ENCODE measurements around the gene SMYD5. TPM values are rescaled to one million over a fixed set of nuclear protein-coding genes. Genes with fewer than 3 reads are reported as not detected.

Gene SMYD5
- total RNA-seq, 1 donor from 2014 or later = 18.4 TPM

DNA sequence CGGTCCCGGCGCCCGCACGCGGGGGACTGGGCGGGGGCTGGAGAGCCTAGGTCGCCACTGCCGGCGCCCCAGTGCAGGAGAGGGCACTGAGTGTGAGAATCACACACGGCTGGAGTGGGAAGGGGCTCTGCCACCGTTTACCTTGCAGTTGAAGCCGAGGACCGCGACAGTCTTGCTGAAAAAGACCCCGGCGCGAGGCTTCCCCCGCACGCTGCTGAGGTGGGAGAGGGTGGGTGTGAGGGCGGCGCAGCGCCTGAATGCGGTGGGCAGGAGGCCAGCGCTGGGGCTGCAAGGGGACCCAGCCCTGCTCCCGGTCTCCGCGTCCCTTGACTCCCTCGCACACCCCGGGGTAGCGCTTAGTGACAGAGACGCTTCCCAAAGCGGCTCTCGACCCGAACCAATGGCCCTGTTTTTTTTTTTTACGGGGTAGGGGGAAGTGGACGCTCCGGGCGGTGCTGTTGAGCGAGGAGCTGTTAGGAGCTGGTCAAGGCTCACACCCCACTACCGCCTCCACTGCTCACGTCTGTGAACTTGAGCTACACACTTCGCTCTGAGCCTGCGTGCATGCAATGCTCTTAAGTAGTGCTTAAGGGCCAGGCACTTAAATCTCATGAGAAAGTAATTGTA, 10.9 kb upstream of the SMYD5 start:
- DNase-seq (ENCODE audit: extremely low read depth, low read depth, low spot score) = no peak

- DNase-seq (ENCODE audit: extremely low read depth, low read depth, low spot score) = no peak
Observed at GRCh38 chr2:73205611-73206010, 8.4 kb upstream of the SMYD5 start.

DNA sequence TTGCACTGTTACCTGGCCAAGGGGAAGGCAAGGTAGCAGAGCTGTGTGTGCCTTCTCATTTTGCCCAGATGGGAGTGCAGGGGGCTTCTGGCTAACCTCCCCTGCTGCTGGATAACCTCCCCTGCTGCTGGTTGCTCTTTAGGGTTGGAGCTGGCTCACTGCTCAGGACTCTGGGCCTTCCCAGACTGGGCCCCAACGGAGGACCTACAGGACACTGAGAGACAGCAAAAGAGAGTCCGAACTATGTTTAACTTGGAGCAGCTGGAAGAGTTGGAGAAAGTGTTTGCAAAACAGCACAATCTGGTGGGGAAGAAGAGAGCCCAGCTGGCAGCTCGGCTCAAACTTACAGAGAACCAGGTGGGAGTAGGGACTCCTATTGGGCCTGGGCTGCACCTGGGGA, 5.8 kb upstream of the SMYD5 start:
- no peak for DNase-seq (ENCODE audit: extremely low read depth, low read depth, low spot score)

DNA sequence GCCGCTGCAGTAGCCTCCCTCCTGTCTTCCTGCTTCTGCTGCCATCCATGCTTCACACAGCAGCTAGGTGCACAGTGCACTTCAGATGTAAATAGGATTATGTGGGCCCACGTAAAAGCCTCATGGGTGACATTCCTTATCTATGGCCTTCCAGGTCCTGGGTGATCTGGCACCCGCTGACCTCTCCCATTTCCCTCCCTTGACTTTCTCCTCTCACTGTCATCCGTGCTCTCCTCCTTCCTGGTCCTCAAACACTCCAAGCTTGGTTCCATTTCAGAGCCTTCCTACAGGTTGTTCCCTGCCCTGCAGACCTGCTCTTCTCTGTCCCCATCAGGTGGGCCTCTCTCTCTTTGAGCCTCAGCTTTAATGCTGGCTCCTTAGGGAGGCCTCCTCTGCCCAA, 4.0 kb upstream of the SMYD5 start:
- DNase-seq (ENCODE audit: extremely low read depth, low read depth, low spot score) = no peak

GRCh38 chr2:73210696-73211095, 3.3 kb upstream of the SMYD5 start:
- DNase-seq (ENCODE audit: extremely low read depth, low read depth, low spot score) = no peak

DNA sequence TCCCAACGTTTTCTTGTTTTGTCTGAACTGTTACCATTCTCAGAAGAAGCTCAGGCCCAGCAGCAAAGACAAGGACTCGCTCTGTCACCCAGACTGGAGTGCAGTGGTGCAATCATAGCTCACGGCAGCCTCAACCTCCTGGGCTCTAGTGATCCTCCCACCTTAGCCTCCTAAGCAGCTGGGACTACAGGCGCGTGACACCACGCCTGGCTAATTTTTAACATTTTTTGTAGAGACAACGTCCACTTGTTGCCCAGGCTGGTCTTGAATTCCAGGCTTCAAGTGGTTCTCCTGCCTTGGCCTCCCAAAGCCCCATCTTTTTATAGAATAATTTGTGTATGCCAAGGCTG, 2.0 kb upstream of the SMYD5 start:
- DNase-seq (ENCODE audit: extremely low read depth, low read depth, low spot score) = no peak

- DNase-seq (ENCODE audit: extremely low read depth, low read depth, low spot score) = no peak
Observed at GRCh38 chr2:73212448-73213176, 1.4 kb upstream of the SMYD5 start.

GRCh38 chr2:73215254-73215653, 1.2 kb downstream of the SMYD5 start:
- no peak for DNase-seq (ENCODE audit: extremely low read depth, low read depth, low spot score)

- DNase-seq (ENCODE audit: extremely low read depth, low read depth, low spot score) = no peak
Observed at GRCh38 chr2:73217160-73217559, 3.1 kb downstream of the SMYD5 start.

GRCh38 chr2:73217826-73218225, 3.8 kb downstream of the SMYD5 start:
- no peak for DNase-seq (ENCODE audit: extremely low read depth, low read depth, low spot score)

DNA sequence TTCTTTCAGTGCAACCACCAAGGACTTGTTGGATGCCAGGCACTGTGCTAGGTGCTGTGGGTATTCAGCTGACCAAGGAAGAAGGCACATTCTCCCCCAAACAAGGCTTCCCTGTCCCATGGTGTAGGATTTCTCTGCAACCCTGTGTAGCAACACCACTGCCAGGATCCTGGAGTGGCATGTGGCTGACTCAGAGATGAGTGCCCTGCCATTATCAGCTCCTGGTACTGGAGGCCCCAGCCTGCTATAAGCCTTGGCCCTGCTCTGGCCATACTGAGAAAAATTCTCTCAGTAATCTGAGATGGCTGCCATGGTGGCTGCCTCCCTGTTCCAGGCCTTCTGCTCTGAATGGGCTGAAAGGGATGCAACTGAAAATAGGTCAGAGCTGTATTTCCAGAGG, 4.3 kb downstream of the SMYD5 start:
- no peak for DNase-seq (ENCODE audit: extremely low read depth, low read depth, low spot score)

DNA sequence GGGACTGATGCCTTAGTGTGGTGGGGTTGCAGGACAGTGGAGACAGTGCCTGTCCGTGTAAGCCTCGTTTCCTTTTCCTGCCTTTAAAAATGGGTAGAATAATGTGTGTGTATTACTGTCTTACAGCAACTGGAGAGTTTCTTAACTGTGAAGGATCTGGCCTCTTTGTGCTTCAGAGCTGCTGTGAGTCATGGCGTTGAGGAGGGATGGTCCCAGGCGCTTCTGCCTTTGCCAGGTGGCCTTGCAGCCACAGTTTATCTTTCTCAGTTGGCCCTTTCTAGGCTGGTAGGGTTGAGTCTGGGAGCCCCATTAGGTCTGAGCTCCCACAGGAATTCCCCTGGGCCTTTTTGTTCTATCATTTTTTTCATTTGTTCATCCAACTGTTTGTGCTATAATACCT, 9.8 kb downstream of the SMYD5 start:
- DNase-seq (ENCODE audit: extremely low read depth, low read depth, low spot score) = no peak

DNA sequence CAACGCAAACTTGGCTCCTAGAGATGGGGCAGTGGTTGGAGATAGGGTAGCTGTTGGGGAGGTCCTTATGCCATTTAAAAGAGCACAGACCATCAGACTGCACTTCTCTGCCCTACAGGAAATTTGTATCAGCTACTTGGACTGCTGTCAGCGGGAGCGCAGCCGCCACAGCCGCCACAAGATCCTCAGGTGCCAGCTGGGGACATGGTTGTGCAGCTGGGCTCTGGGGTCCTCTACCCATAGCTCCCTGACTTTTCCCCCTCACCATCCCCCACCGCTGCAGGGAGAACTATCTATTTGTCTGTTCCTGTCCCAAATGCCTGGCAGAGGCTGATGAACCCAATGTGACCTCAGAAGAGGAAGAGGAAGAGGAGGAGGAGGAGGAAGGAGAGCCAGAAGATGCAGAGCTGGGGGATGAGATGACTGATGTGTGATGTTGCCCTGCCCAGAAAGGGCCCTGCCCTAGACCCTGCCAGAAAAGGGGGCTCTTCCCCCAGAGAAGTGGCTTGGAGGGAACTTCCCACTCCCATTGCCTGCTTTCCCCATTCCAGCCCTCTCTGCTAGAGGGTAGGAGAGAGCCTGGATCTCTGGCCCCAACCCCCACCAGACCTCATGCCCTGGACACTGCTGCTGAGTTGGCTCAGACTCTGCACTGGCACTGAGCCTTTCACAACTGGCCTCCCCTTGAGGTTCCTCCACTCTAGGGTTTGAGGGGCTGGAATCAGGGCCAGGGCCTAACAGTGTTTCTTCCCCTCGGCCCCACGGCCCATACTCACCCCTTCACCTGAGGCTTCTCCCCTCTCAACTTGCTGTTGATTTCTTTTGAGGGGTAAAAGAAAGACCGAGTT, 11.7 kb downstream of the SMYD5 start:
- DNase-seq (ENCODE audit: extremely low read depth, low read depth, low spot score) = no peak

DNA sequence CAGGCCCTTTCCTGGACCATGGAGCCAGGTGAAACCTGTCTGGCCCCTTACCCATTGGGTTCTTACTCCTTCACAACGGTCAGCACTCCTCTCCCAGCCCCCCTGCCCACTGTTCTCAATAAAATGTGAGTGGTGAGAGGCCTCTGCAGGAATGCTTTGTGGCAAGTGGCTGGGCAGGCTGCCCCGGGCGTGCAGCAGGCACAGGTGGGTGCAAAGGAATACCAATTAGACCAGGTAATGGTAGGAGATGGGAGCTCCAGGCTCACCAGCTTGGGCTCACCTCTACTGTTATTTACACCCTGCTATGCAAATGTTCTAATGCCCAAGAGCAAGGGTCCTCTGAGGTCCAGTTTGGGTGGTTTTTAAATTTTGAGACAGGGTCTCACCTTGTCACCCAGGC, 13.0 kb downstream of the SMYD5 start:
- DNase-seq (ENCODE audit: extremely low read depth, low read depth, low spot score) = no peak

DNA sequence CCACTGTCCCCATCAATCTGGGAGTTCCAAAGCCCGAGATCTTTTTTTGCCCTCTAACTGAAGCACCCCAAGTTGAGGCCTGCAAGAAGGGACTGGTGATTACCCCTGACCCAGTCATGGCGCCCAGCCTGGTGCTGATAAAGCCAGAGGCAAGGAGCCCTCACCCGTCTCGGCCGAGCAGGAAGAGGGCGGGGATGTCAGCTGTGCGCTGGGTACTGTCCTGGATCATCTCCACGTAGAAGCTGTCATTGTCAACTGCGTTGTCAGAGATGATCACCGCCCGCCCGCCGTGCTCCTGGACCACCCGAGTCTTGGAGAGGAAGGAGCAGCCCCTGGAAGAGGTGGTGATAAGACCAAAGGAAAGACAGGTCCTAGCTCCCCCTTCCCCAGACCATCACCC, 14.6 kb downstream of the SMYD5 start:
- DNase-seq (ENCODE audit: extremely low read depth, low read depth, low spot score) = no peak

DNA sequence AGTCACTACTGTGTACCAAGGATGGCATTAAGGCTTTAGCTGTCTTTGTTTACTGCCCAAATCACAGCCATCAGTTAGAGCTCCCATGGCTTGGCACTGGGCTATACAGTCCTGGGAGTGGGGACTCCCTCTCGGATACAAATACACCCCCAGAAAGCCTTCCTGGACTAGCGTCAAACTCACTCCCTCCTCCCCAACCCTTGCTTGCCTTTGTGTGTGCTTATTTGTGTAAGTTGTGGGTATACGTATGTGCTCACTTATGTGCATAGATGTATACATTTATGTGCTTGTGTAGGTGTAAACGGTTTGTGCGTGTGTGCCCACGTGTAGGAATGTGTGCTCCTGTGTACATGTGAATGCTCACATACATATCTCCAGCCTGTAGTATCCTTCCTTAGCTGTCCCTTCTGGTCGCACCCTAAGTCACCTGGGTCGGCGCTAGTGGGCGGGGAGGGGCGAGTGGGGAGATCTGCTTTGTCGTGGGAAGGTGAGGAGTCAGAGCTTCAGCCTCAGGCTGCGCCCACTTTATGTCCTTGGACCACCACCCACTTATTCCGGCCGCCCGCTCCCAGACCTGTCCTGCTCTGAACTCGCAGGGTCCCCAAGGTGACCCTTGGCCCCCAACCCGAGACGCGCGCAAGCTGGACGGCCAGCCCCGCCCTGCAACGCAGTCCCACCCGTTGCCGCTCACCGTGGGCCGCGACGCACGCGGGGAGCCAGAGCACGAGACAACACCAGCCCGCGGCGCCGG, 18.5 kb downstream of the SMYD5 start:
- no peak for DNase-seq (ENCODE audit: extremely low read depth, low read depth, low spot score)

DNA sequence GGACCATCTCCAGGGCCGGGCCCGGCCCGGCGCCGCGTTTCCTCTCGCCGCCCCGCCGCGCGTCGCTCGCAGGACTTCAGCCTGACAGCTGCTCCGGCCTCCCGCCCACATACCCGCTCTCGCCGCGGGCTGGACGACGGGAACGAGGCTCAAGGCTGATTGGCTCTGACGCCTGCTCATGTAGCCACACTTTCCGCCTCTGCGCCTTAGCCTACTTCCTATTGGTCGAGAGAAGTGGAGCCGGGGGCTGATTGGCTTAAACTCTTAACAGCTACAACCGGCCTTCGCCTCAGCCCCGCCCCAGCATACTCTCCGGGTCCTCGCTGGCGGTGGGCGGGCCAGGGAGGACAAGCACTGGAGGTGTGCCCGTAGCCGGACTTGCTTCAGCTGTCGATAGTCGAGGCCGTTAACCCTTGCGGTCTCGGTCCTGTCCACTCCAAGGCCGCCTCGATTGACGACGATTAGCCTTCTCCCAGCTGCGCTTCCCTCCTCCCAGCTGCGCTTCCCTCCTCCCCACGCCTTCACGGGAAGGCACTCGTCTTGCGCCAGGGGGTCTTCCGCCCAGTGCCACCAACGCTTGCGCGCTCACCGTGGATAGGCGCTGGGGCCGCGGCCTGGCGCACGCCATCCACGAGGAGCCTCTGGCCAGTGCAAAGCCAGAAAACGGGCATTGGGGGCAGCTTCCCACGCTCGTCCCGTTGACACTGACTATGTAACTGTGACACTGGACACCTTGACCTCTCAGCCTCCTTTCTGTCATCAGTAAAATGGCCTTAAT, 19.3 kb downstream of the SMYD5 start, which contains the start of gene PRADC1:
TSS of gene PRADC1 (minus strand) at position 86 of the 778 bp plus-strand sequence. CDS start at position 7, 79 bp downstream.
- DNase-seq (ENCODE audit: extremely low read depth, low read depth, low spot score) = peak; percentile 98

- DNase-seq (ENCODE audit: extremely low read depth, low read depth, low spot score) = no peak
Observed at GRCh38 chr2:73233932-73234832, 20.1 kb downstream of the SMYD5 start, which contains the start of gene CCT7. Gene CCT7, plus strand, starts transcription at chr2:73234308. Its CDS starts 71 bp downstream, at chr2:73234379.

All from glomerular endothelial cell (primary cell).